PFSK-1 (cell line): Measurements from ENCODE around the gene GRK1.

Source experiments
- POLR2AphosphoS5 ChIP-seq: IDR thresholded peaks from 2 replicates; pipeline ENCODE4 v1.6.1; 2012; ENCODE audit warnings: low read depth, mild to moderate bottlenecking, control low read depth, low read length, moderate library complexity
- SIN3A ChIP-seq: IDR thresholded peaks from 2 replicates; pipeline ENCODE4 v1.6.1; 2012; ENCODE audit warnings: mild to moderate bottlenecking, low read length, moderate library complexity, borderline replicate concordance; ENCODE audit not compliant: insufficient read depth
- TAF1 ChIP-seq: IDR thresholded peaks from 2 replicates; pipeline ENCODE4 v1.6.1; 2012; ENCODE audit warnings: low read length, control low read depth, borderline replicate concordance; ENCODE audit not compliant: insufficient read depth
- TF ChIP-seq, protein P1 (sequence below), 2 experiments: IDR thresholded peaks; 2 replicates each; pipeline versions ENCODE4 v1.6.1 to v1.8.0; 2011 to 2012; ENCODE audit warnings: low read depth in 2 of 2, low read length in 2 of 2, control low read depth in 1 of 2, inconsistent platforms in 1 of 2, mild to moderate bottlenecking in 1 of 2, moderate library complexity in 1 of 2; ENCODE audit not compliant: insufficient read depth in 1 of 2

DNA sequence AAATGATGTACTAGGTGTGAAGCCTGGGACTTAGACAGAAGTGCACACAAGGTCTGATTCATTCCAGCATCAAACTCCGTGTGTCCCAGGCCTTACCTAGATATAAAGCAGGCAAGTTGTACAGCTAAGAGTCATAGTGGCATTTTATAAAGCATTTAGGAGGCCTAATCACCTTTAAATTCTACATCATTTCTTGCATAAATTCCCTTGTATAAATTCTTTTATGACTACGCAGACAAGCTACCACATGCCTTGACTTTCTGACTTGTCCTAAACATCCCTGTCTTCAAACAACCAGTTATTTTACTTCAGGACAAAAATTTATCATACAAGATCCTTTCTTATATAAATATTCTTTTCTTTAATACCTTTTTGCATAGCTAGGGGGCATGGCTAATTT, 114.6 kb downstream of the GRK1 start:
- TF ChIP-seq, protein P1, sequence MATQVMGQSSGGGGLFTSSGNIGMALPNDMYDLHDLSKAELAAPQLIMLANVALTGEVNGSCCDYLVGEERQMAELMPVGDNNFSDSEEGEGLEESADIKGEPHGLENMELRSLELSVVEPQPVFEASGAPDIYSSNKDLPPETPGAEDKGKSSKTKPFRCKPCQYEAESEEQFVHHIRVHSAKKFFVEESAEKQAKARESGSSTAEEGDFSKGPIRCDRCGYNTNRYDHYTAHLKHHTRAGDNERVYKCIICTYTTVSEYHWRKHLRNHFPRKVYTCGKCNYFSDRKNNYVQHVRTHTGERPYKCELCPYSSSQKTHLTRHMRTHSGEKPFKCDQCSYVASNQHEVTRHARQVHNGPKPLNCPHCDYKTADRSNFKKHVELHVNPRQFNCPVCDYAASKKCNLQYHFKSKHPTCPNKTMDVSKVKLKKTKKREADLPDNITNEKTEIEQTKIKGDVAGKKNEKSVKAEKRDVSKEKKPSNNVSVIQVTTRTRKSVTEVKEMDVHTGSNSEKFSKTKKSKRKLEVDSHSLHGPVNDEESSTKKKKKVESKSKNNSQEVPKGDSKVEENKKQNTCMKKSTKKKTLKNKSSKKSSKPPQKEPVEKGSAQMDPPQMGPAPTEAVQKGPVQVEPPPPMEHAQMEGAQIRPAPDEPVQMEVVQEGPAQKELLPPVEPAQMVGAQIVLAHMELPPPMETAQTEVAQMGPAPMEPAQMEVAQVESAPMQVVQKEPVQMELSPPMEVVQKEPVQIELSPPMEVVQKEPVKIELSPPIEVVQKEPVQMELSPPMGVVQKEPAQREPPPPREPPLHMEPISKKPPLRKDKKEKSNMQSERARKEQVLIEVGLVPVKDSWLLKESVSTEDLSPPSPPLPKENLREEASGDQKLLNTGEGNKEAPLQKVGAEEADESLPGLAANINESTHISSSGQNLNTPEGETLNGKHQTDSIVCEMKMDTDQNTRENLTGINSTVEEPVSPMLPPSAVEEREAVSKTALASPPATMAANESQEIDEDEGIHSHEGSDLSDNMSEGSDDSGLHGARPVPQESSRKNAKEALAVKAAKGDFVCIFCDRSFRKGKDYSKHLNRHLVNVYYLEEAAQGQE (IDR thresholded peaks at IDR 0.05; ENCODE audit: insufficient read depth in 1 of 2, low read depth in 2 of 2, low read length in 2 of 2): no peak
- no peak for TF ChIP-seq POLR2AphosphoS5
- TF ChIP-seq TAF1: no peak
- TF ChIP-seq SIN3A: no peak
